Cardiac fibroblast (primary cell): ENCODE results near the gene GK.
"Not testable (repeated sequence)": the region's sequence is repeated elsewhere in the genome, so short reads cannot be mapped to it uniquely, and the experiment has no call there.

Source experiments
- DNase-seq, 2 donors: peaks; one replicate each; pipeline versions ENCODE4 v3.0.0 to v3.0.0-alpha.2; 2010; ENCODE audit warnings: low read depth in 2 of 2
- H3K4me3 ChIP-seq, 2 donors: replicated peaks in 1 of 2; 1 replicate in 1 of 2; 2 replicates in 1 of 2; pipeline ENCODE4 v1.5.1; 2011; ENCODE audit warnings: low read depth in 2 of 2, low read length in 2 of 2, mild to moderate bottlenecking in 2 of 2, moderate library complexity in 1 of 2
- TF ChIP-seq, protein P1 (sequence below): IDR thresholded peaks from one replicate; pipeline ENCODE4 v1.5.1; 2011; ENCODE audit warnings: low read depth, mild to moderate bottlenecking, low read length, inconsistent platforms

The GK gene

DNA sequence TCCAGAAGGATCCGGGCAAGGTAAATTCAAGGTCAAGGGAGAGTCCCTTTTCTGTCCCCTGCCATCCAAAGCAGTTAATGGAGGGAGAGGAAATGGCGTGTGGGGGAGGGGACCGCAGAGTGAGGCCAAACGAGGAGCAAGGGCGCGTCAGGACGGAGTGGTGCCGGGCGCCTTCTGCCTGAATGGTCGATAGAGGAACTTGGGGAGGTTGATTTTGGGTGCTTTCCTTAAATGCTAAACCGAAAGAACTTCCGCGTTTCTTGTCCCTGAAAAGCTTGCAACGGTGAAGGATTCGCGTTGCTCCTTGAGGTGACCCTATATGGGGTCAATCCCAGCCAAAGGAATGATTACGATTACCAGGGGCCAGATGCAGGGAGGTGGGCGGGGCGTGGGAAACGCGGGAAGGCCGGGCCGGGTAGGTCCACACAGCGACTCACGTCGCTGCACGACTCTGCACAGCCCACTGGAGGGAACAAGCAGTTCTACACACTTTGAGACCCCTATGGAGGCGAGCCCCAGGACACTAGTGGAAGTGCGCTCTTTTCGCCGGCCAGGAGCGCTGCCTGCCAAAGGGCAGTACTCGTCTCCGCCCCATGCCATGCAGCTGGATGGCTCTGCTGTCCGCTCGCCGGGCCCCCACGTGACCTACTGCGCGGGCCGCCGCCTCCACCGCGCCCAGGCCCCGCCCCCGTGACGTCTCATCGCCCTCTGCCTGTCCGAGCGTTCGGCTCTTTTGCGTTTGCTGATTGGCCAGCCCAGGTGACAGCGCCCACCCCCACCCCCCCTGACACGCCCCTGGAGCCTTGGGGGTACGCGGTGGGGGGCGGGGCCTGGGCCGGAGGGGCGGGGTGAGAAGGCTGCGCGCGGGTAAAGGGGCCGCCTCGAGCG is 452 bp upstream of the GK start:
- peak; percentile 92 to 96 for DNase-seq
- TF ChIP-seq, protein P1, sequence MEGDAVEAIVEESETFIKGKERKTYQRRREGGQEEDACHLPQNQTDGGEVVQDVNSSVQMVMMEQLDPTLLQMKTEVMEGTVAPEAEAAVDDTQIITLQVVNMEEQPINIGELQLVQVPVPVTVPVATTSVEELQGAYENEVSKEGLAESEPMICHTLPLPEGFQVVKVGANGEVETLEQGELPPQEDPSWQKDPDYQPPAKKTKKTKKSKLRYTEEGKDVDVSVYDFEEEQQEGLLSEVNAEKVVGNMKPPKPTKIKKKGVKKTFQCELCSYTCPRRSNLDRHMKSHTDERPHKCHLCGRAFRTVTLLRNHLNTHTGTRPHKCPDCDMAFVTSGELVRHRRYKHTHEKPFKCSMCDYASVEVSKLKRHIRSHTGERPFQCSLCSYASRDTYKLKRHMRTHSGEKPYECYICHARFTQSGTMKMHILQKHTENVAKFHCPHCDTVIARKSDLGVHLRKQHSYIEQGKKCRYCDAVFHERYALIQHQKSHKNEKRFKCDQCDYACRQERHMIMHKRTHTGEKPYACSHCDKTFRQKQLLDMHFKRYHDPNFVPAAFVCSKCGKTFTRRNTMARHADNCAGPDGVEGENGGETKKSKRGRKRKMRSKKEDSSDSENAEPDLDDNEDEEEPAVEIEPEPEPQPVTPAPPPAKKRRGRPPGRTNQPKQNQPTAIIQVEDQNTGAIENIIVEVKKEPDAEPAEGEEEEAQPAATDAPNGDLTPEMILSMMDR = no peak

DNA sequence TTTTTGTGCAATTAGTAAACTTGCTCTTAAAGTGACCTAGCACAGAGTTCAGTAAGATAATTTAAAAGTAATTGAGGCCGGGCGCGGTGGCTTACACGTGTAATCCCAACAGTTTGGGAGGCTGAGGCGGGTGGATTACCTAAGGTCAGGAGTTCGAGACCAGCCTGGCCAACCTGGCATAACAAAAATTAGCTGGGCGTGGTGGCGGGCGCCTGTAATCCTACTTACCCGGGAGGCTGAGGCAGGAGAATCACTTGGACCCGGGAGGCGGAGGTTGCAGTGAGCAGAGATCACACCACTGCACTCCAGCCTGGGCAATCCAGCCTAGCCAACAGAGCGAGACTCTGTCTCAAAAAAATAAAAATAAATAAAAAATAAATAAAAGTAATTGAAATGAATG is 1.2 kb downstream of the GK start:
- not testable (repeated sequence) for DNase-seq
- peak overlapping the region in 1 of 2 donors; percentile 69 for H3K4me3 ChIP-seq

More for the DNA sequence above, 452 bp upstream of the GK start:
- peak overlapping the region; percentile 67 to 69 for H3K4me3 ChIP-seq

DNA sequence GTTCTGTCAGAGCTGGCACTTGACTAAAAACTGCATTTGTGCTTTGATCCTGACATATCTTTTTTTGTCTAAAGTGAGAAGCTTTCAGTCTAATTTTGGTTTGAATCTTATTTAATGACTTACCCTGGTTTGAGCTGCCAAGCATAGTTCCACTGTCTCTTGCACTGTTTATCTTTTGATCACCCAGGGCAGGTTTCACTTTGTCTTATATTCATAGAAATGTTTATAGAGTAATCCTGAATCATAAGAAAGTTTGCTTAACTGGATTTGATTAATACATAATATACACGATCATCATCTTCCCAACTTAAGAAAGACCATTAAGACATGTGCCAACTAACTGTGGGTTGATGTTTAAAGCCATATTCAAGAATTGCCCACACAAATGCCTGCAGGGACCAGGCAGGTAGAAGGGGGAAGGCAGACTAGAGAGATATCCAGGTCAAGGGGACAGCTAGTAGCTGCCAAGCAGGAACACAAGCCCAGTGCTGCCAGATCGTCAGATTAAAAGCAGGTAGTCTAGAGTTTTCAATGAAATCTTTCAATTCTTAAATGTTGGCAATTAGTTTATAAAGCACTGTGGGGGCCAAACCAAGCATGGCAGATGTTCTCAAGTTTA is 1.9 kb downstream of the GK start:
- no peak overlapping the region for H3K4me3 ChIP-seq
- TF ChIP-seq, protein P1 = no peak
- peak in 1 of 2 donors; percentile 11 for DNase-seq

DNA sequence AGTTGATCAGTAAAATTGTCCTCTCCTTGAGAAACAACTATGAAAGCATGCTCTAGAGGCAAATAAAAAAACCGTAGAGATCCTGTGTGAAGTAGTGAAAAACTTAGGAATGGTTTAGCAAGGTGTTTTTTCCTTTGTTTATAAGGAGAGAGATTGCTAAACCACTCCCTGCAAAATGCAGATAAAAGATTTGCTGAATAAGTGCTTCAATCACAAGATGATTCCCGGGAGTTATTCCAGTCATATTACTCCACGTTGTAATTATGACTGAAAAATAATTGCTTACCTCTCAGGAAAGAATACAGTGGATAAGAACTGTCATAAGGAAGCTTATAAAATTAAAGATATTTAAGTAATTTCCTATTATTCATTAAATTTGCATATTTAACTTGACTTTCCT is 2.8 kb downstream of the GK start:
- no peak overlapping the region for H3K4me3 ChIP-seq
- TF ChIP-seq, protein P1 = no peak
- no peak for DNase-seq

DNA sequence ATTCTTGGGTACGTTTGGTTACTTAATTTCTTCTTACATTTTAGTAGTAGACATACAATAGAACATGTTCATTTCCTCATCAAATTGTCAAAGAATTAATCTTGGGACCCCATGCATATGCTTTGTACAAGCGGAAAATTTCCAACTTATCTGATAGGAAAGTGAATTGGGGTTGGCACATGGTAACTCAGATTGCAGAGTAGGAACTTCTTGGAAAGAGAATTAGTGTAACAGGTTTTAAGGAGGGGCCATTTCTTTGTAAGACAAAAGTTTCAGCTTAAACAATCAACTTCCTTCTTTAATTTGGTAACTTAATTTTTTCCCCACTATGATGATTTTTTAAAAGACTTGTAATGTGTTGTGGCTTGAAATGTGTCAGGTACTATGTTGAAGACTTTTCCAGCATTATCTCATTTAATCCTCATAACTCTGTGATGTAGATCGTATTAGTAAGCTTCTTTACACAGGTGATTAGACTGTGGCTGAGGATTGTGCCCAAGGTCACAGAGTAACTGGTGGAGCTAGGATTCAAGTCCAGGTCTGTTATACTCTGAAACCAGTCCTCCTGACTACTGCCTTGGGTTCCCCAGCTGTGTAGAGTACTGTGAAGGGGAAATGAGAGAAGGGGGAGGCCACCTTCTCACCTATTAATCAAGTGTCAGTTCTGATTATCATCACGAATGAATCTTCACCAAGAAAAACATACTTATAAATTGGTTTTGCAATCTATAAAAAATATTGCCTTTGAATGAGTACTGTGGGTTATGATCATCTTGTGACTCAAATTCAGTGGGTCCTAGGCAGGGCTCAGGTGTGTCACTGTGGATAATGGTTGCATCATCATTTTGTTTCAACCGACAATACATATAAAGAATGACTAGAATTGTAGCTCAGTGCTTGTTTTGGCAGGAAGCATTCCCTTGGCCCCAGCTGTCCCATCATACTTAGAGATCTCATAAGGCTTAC is 4.3 kb downstream of the GK start:
- no peak overlapping the region for H3K4me3 ChIP-seq
- peak; percentile 26 to 81 for DNase-seq
- TF ChIP-seq, protein P1 = no peak

DNA sequence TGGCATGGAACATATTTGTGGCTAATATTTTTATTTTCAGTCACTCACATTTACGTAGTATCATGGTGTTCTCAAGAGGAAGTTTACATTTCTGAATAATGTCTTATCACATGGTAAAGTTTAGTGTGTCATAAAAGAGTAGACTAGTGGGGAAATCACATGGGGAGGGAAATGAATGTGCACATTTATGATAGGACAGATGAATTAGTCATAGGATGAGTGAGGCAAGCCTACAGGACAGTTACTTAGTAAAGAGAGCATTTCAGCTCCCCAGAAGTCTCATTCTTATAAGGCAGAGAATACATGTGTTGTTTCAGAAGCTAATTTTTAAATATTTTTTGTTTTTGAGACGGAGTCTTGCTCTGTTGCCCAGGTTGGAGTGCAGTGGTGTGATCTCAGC is 6.2 kb downstream of the GK start:
- TF ChIP-seq, protein P1 = no peak
- no peak overlapping the region for H3K4me3 ChIP-seq
- peak; percentile 84 to 95 for DNase-seq
